IMR-90 (cell line): ENCODE data around the gene FNDC3B. TPM values are rescaled to one million over a fixed set of nuclear protein-coding genes. Genes with fewer than 3 reads are reported as not detected.

Source experiments
- ATAC-seq: fragments of 200-7000 bp; cut with Tn5 transposase; 2 replicates; pipeline ENCODE4 v1.9.1; 2020; ENCODE audit warnings: low read depth, mild to moderate bottlenecking, moderate library complexity
- BruUV-seq: library from RNA; stranded (reverse); fragments of 400-500 nt; replicated peaks from 2 replicates; lab custom pipeline; 2021; lab: Mats Ljungman, UMichigan
- CTCF ChIA-PET: fragments of 300-600 bp; formaldehyde crosslinking; extraction: SDS; loops from one replicate; lab custom pipeline; 2021; ENCODE audit warnings: antibody characterized with exemption; lab: Yijun Ruan, JAX
- POLR2A ChIA-PET: fragments of 300-600 bp; sonication (Branson Sonifier 250); formaldehyde crosslinking; loops from one replicate; lab custom pipeline; 2022; ENCODE audit warnings: antibody characterized with exemption; ENCODE audit not compliant: unreplicated experiment; lab: Charles Lee
- DNase-seq: peaks from one replicate; pipeline ENCODE4 v3.0.0; 2013
- H2AFZ ChIP-seq: replicated peaks from 2 replicates; pipeline ENCODE3; 2013; ENCODE audit warnings: low read length, mild to moderate bottlenecking; ENCODE audit not compliant: poor library complexity
- H2AK5ac ChIP-seq: 2 replicates; pipeline ENCODE4 v1.6.1; 2013; ENCODE audit warnings: low read depth, low read length, inconsistent platforms
- H2AK9ac ChIP-seq: replicated peaks from 2 replicates; pipeline ENCODE3; 2013; ENCODE audit warnings: mild to moderate bottlenecking, low read depth, low read length, moderate library complexity; ENCODE audit not compliant: poor library complexity
- H2BK120ac ChIP-seq: 2 replicates; pipeline ENCODE4 v1.6.1; 2013; ENCODE audit warnings: low read depth, low read length, inconsistent platforms
- H2BK15ac ChIP-seq: 3 replicates; pipeline ENCODE4 v1.6.1; 2013; ENCODE audit warnings: low read depth, low read length, inconsistent platforms
- H2BK20ac ChIP-seq: 2 replicates; pipeline ENCODE4 v1.6.1; 2013; ENCODE audit warnings: low read depth, mild to moderate bottlenecking, inconsistent platforms, low read length, moderate library complexity
- H2BK5ac ChIP-seq: 2 replicates; pipeline ENCODE4 v1.6.1; 2013; ENCODE audit warnings: mild to moderate bottlenecking, low read depth, low read length, inconsistent platforms; ENCODE audit not compliant: poor library complexity, severe bottlenecking
- H3K14ac ChIP-seq: replicated peaks from 2 replicates; pipeline ENCODE4 v1.6.1; 2013; ENCODE audit warnings: low read depth, low read length, inconsistent platforms
- H3K18ac ChIP-seq: 2 replicates; pipeline ENCODE4 v1.6.1; 2013; ENCODE audit warnings: low read depth, low read length, control low read depth
- H3K23ac ChIP-seq: 2 replicates; pipeline ENCODE4 v1.6.1; 2013; ENCODE audit warnings: low read depth, low read length, inconsistent platforms
- H3K27ac ChIP-seq: 2 replicates; pipeline ENCODE4 v1.5.1; 2013; ENCODE audit warnings: mild to moderate bottlenecking, control low read depth, low read length; ENCODE audit not compliant: insufficient read depth
- H3K27me3 ChIP-seq: 2 replicates; pipeline ENCODE4 v1.6.1; 2013; ENCODE audit warnings: low read length; ENCODE audit not compliant: control insufficient read depth, insufficient read depth
- H3K36me3 ChIP-seq: 2 replicates; pipeline ENCODE4 v1.6.1; 2013; ENCODE audit warnings: low read length, mixed read lengths; ENCODE audit not compliant: control insufficient read depth, insufficient read depth
- H3K4ac ChIP-seq: 2 replicates; pipeline ENCODE4 v1.6.1; 2013; ENCODE audit warnings: low read depth, low read length, inconsistent platforms
- H3K4me1 ChIP-seq: 2 replicates; pipeline ENCODE4 v1.6.1; 2013; ENCODE audit warnings: low read length, mixed read lengths; ENCODE audit not compliant: control insufficient read depth, insufficient read depth
- H3K4me2 ChIP-seq: 2 replicates; pipeline ENCODE4 v1.6.1; 2013; ENCODE audit warnings: low read depth, mild to moderate bottlenecking, control low read depth, low read length, moderate library complexity
- H3K4me3 ChIP-seq: 2 replicates; pipeline ENCODE4 v1.5.1; 2013; ENCODE audit warnings: low read depth, mild to moderate bottlenecking, control low read depth, low read length, moderate library complexity; ENCODE audit not compliant: insufficient read depth
- H3K56ac ChIP-seq: 2 replicates; pipeline ENCODE4 v1.6.1; 2013; ENCODE audit warnings: low read length, inconsistent platforms; ENCODE audit not compliant: insufficient read depth; ENCODE audit errors: extremely low read depth
- H3K79me1 ChIP-seq, 2 experiments: 2 replicates each; pipeline ENCODE4 v1.6.1; 2013; ENCODE audit warnings: low read length in 2 of 2, inconsistent platforms in 1 of 2, low read depth in 1 of 2
- H3K9ac ChIP-seq: 2 replicates; pipeline ENCODE4 v1.6.1; 2013; ENCODE audit warnings: low read depth, low read length, control low read depth
- H3K9me1 ChIP-seq: 2 replicates; pipeline ENCODE4 v1.6.1; 2013; ENCODE audit warnings: low read length, inconsistent platforms; ENCODE audit not compliant: insufficient read depth
- H3K9me3 ChIP-seq: 2 replicates; pipeline ENCODE4 v1.6.1; 2013; ENCODE audit warnings: low read length; ENCODE audit not compliant: control insufficient read depth, insufficient read depth
- H4K20me1 ChIP-seq: 2 replicates; pipeline ENCODE4 v1.6.1; 2013; ENCODE audit warnings: low read length, inconsistent platforms; ENCODE audit not compliant: insufficient read depth
- H4K5ac ChIP-seq: 2 replicates; pipeline ENCODE4 v1.6.1; 2013; ENCODE audit warnings: mild to moderate bottlenecking, low read depth, low read length, control low read depth
- H4K8ac ChIP-seq, 2 experiments: 2 replicates each; pipeline ENCODE4 v1.6.1; 2013; ENCODE audit warnings: low read depth in 2 of 2, low read length in 2 of 2, control low read depth in 1 of 2, inconsistent platforms in 1 of 2
- H4K91ac ChIP-seq: 2 replicates; pipeline ENCODE4 v1.6.1; 2013; ENCODE audit warnings: low read depth, low read length, inconsistent platforms; ENCODE audit not compliant: insufficient read depth
- BHLHE40 ChIP-seq: fragments of 150-350 bp; IDR thresholded peaks from 2 replicates; pipeline ENCODE4 v1.6.1; 2016; ENCODE audit warnings: mild to moderate bottlenecking, low read depth, low read length
- CEBPB ChIP-seq: IDR thresholded peaks from 2 replicates; pipeline ENCODE4 v1.6.1; 2012; ENCODE audit warnings: low read depth, low read length, improper control_type of control experiment
- CTCF ChIP-seq: conservative IDR thresholded peaks from 2 replicates; pipeline ENCODE4 v1.5.1; 2012; ENCODE audit warnings: mild to moderate bottlenecking, low read depth, low read length, improper control_type of control experiment
- ELK1 ChIP-seq: fragments of 150-350 bp; IDR thresholded peaks from 2 replicates; pipeline ENCODE4 v1.6.1; 2016; ENCODE audit warnings: low read depth, mild to moderate bottlenecking, low read length, moderate library complexity, borderline replicate concordance
- FOS ChIP-seq: fragments of 150-350 bp; IDR thresholded peaks from 2 replicates; pipeline ENCODE4 v1.6.1; 2016; ENCODE audit warnings: low read depth, low read length
- MAFK ChIP-seq: IDR thresholded peaks from 2 replicates; pipeline ENCODE4 v1.6.1; 2012; ENCODE audit warnings: low read depth, low read length, improper control_type of control experiment
- MXI1 ChIP-seq: IDR thresholded peaks from 2 replicates; pipeline ENCODE4 v1.6.1; 2012; ENCODE audit warnings: low read depth, mild to moderate bottlenecking, low read length, moderate library complexity, borderline replicate concordance
- POLR2A ChIP-seq: IDR thresholded peaks from 2 replicates; pipeline ENCODE4 v1.6.1; 2012; ENCODE audit warnings: mild to moderate bottlenecking, low read depth, low read length
- RAD21 ChIP-seq: IDR thresholded peaks from 2 replicates; pipeline ENCODE4 v1.6.1; 2012; ENCODE audit warnings: low read length, improper control_type of control experiment
- RCOR1 ChIP-seq: IDR thresholded peaks from 2 replicates; pipeline ENCODE4 v1.6.1; 2012; ENCODE audit warnings: mild to moderate bottlenecking, low read length, improper control_type of control experiment; ENCODE audit not compliant: insufficient replicate concordance
- RFX5 ChIP-seq: IDR thresholded peaks from 2 replicates; pipeline ENCODE4 v1.8.0; 2012; ENCODE audit warnings: low read depth, mild to moderate bottlenecking, low read length, moderate library complexity
- SMC3 ChIP-seq: fragments of 150-350 bp; IDR thresholded peaks from 2 replicates; pipeline ENCODE4 v1.6.1; 2016; ENCODE audit warnings: low read depth, mild to moderate bottlenecking, antibody characterized with exemption, low read length, moderate library complexity
- WGBS, 2 experiments: methylation state at CpG; one replicate each; pipeline versions ENCODE4 v1.1.5 to v1.1.7; 2013; ENCODE audit warnings: missing lambda C conversion rate in 2 of 2; ENCODE audit not compliant: insufficient read length in 1 of 2; ENCODE audit errors: extremely low coverage in 2 of 2; 5-methylcytosine and 5-hydroxymethylcytosine counted together
- dilution Hi-C: fragments of 300-500 bp; cut with HindIII; formaldehyde crosslinking; loops from one replicate; pipeline ENCODE4 v1.14.3; 2018; ENCODE audit warnings: low sequenced_read_pairs; ENCODE audit not compliant: unreplicated experiment
- in situ Hi-C: fragments of 300-500 bp; cut with MboI; formaldehyde crosslinking; loops from 3 replicates; pipeline ENCODE4 v1.14.3; 2019; ENCODE audit warnings: low sequenced_read_pairs, inconsistent platforms, mixed read lengths
- intact Hi-C: fragments of 100-400 bp; cut with micrococcal nuclease; formaldehyde crosslinking; loops from 2 replicates; pipeline ENCODE4 v1.10.0; 2022
- polyA plus RNA-seq, 3 experiments: library from polyadenylated mRNA; depleted of rRNA; stranded (reverse); fragments of >200 nt; gene quantifications; 2 replicates each; pipeline ENCODE4 v1.2.3, GENCODE V29; 2012; ENCODE audit warnings: low replicate concordance in 1 of 3
- total RNA-seq: library from RNA; depleted of rRNA; stranded (reverse); fragments of >200 nt; gene quantifications from 2 replicates; pipeline ENCODE4 v1.2.3, GENCODE V29; 2012

Gene FNDC3B
- total and polyA plus RNA-seq, 2 of the 4 experiments (the other 2 are of a cell fraction): 23.9 to 150 TPM

- Histone ChIP-seq H3K9me3 (no peaks in the 10 kb centered on the region), H3K9ac (no peak overlapping the region), H2BK15ac (no peak overlapping the region), H3K18ac (no peak overlapping the region), H3K27me3 (no peaks in the 10 kb centered on the region), H3K4me2 (no peak overlapping the region), H3K9me1 (peaks cover 17% of the 10 kb centered on the region), H3K27ac (no peak overlapping the region), H2AFZ (no peak overlapping the region), H2BK120ac (no peak overlapping the region), H4K8ac (no peak overlapping the region), H2AK9ac (no peak overlapping the region), H3K36me3 (peaks cover 9% of the 10 kb centered on the region), H4K91ac (no peak overlapping the region), H3K56ac (no peak overlapping the region), H3K23ac (no peak overlapping the region), H3K14ac (no peak overlapping the region), H4K5ac (no peak overlapping the region), H3K79me1 (peaks cover 20 to 79% of the 10 kb centered on the region in 2 experiments), H4K20me1 (peaks cover 84% of the 10 kb centered on the region), H3K4me1 (peaks cover 8% of the 10 kb centered on the region), H2BK5ac (no peak overlapping the region), H2AK5ac (no peak overlapping the region), H3K4ac (no peak overlapping the region), H3K4me3 (no peak overlapping the region), H2BK20ac (no peak overlapping the region)
- no CpG with 5 or more reads among the region's 2 CpGs for WGBS, 2 experiments
- DNase-seq (no peak), ATAC-seq (no peak)
- BruUV-seq: no TSS peak
- intact Hi-C loops (no loop called here), in situ Hi-C loops (no loop called here), dilution Hi-C loops (no loop called here)
- CTCF ChIA-PET: no interaction called here
- POLR2A ChIA-PET: no interaction called here
- TF ChIP-seq CTCF (no peak), RAD21 (no peak), CEBPB (no peak), RCOR1 (no peak), SMC3 (no peak), POLR2A (no peak), MAFK (no peak), RFX5 (no peak), BHLHE40 (no peak), FOS (no peak), ELK1 (no peak), MXI1 (no peak)
Observed at GRCh38 chr3:172085557-172085895, 46.1 kb downstream of the FNDC3B start.
